ENCODE results near the gene FBXL19.

The FBXL19 gene

GRCh38 chr16:30944352-30944751 is 21.0 kb downstream of the FBXL19 start:
- Mint-ChIP-seq H3K36me3 (ENCODE audit: low read depth) (peaks cover 66% of the 10 kb centered on the region), H3K4me3 (no peak overlapping the region)

GRCh38 chr16:30946671-30947540 is 23.5 kb downstream of the FBXL19 start:
- DNase-seq: no peak
- Mint-ChIP-seq H3K4me3 (peak overlapping the region; percentile 56), H3K27ac (peak overlapping the region; percentile 88), H3K36me3 (ENCODE audit: low read depth) (peaks cover 44% of the 10 kb centered on the region), H3K4me1 (peaks cover 41% of the 10 kb centered on the region), H3K27me3 (ENCODE audit: low read depth, poor library complexity) (peaks cover 3% of the 10 kb centered on the region), H3K9me3 (no peaks in the 10 kb centered on the region)
- no peak for TF ChIP-seq CTCF (IDR thresholded peaks at IDR 0.05)

More at GRCh38 chr16:30944352-30944751, 21.0 kb downstream of the FBXL19 start:
- H3K9me3 Mint-ChIP-seq: no peaks in the 10 kb centered on the region
- peaks cover 3% of the 10 kb centered on the region for H3K27me3 Mint-ChIP-seq (ENCODE audit: low read depth, poor library complexity)
- no peak for DNase-seq
- no peak for TF ChIP-seq CTCF (IDR thresholded peaks at IDR 0.05)
- H3K27ac Mint-ChIP-seq: no peak overlapping the region
- peaks cover 33% of the 10 kb centered on the region for H3K4me1 Mint-ChIP-seq

GRCh38 chr16:30947541-30947858 is 24.1 kb downstream of the FBXL19 start:
- Mint-ChIP-seq H3K9me3 (no peaks in the 10 kb centered on the region), H3K4me1 (peaks cover 42% of the 10 kb centered on the region), H3K4me3 (peak overlapping the region; percentile 95), H3K27me3 (ENCODE audit: low read depth, poor library complexity) (peaks cover 3% of the 10 kb centered on the region), H3K36me3 (ENCODE audit: low read depth) (peaks cover 38% of the 10 kb centered on the region), H3K27ac (peak overlapping the region; percentile 88)
- TF ChIP-seq CTCF (IDR thresholded peaks at IDR 0.05): no peak
- no peak for DNase-seq

- DNase-seq: peak; percentile 98
- peaks cover 32% of the 10 kb centered on the region for H3K36me3 Mint-ChIP-seq (ENCODE audit: low read depth)
- peaks cover 42% of the 10 kb centered on the region for H3K4me1 Mint-ChIP-seq
- TF ChIP-seq CTCF (IDR thresholded peaks at IDR 0.05): no peak
- H3K27ac Mint-ChIP-seq: peak overlapping the region; percentile 98
- peak overlapping the region; percentile 95 for H3K4me3 Mint-ChIP-seq
- H3K9me3 Mint-ChIP-seq: no peaks in the 10 kb centered on the region
- peaks cover 3% of the 10 kb centered on the region for H3K27me3 Mint-ChIP-seq (ENCODE audit: low read depth, poor library complexity)
Observed at GRCh38 chr16:30947859-30948666, 24.7 kb downstream of the FBXL19 start.

- Mint-ChIP-seq H3K4me3 (peak within 1 kb of the TSS; percentile 95), H3K27me3 (ENCODE audit: low read depth, poor library complexity) (peaks cover 3% of the 10 kb centered on the region), H3K27ac (peak within 1 kb of the TSS; percentile 98), H3K9me3 (no peaks in the 10 kb centered on the region), H3K4me1 (peaks cover 50% of the 10 kb centered on the region), H3K36me3 (ENCODE audit: low read depth) (peaks cover 26% of the 10 kb centered on the region)
- peak; percentile 71 for DNase-seq
- no peak for TF ChIP-seq CTCF (IDR thresholded peaks at IDR 0.05)
Observed at GRCh38 chr16:30948667-30949649, 25.6 kb downstream of the FBXL19 start, which contains the start of gene ORAI3. Gene ORAI3 (plus strand): TSS chr16:30949068. CDS start chr16:30949290, 222 bp downstream.
